AG04450 (cell line): ENCODE results near the gene MACROD2. TPM values are rescaled to one million over a fixed set of nuclear protein-coding genes. Genes with fewer than 3 reads are reported as not detected.

Source experiments
- CTCF ChIA-PET: fragments of 300-600, 350-600 bp; formaldehyde crosslinking; extraction: SDS; loops from one replicate; lab custom pipeline; 2022; ENCODE audit warnings: antibody characterized with exemption, inconsistent platforms; lab: Charles Lee
- POLR2A ChIA-PET: fragments of 350-600 bp; formaldehyde crosslinking; extraction: SDS; loops from one replicate; lab custom pipeline; 2021; ENCODE audit warnings: antibody characterized with exemption, inconsistent platforms; lab: Yijun Ruan, JAX
- DNase-seq: peaks from one replicate; pipeline ENCODE4 v3.0.0-alpha.2; 2011; ENCODE audit warnings: low read depth, low spot score
- H3K27ac ChIP-seq: one replicate; pipeline ENCODE4 v1.5.1; 2012; ENCODE audit warnings: low read depth, low read length, control low read depth
- H3K27me3 ChIP-seq: one replicate; pipeline ENCODE4 v1.6.0; 2012; ENCODE audit warnings: low read length; ENCODE audit not compliant: control insufficient read depth, insufficient read depth
- H3K4me3 ChIP-seq: 2 replicates; pipeline ENCODE4 v1.5.1; 2011; ENCODE audit warnings: mild to moderate bottlenecking, low read depth, low read length, control low read depth
- H3K9me3 ChIP-seq: 2 replicates; pipeline ENCODE4 v1.5.1; 2012; ENCODE audit warnings: low read length; ENCODE audit not compliant: control insufficient read depth, insufficient read depth
- CTCF ChIP-seq: IDR thresholded peaks from 2 replicates; pipeline ENCODE4 v1.5.1; 2011; ENCODE audit warnings: low read depth, low read length, control low read depth, inconsistent platforms
- polyA plus RNA-seq: library from polyadenylated mRNA; depleted of rRNA; stranded (reverse); fragments of >200 nt; gene quantifications from 2 replicates; pipeline ENCODE4 v1.2.3, GENCODE V29; 2011

MACROD2 gene
- polyA plus RNA-seq, 1 experiment: 0.02 TPM

- Histone ChIP-seq H3K27me3 (no peaks in the 10 kb centered on the region), H3K9me3 (peaks cover 5% of the 10 kb centered on the region), H3K4me3 (no peak overlapping the region), H3K27ac (no peak overlapping the region)
- TF ChIP-seq CTCF: no peak
- POLR2A ChIA-PET: no interaction called here
- CTCF ChIA-PET: no interaction called here
- DNase-seq: no peak
These were observed 1175.7 kb downstream of the MACROD2 start for GRCh38 chr20:15171016-15171415.

GRCh38 chr20:15176929-15177328 lies 1181.6 kb downstream of the MACROD2 start:
- POLR2A ChIA-PET: no interaction called here
- CTCF ChIA-PET: interaction anchor here (0.7 kb wide), 1 partner anchor 753 kb away, joined by 3 read pairs; no protein-coding TSS in a partner anchor
- no peak for DNase-seq
- H3K27ac ChIP-seq: no peak overlapping the region
- H3K4me3 ChIP-seq: no peak overlapping the region
- no peak for TF ChIP-seq CTCF
- H3K9me3 ChIP-seq: peaks cover 14% of the 10 kb centered on the region
- H3K27me3 ChIP-seq: no peaks in the 10 kb centered on the region

GRCh38 chr20:15178581-15178980 lies 1183.3 kb downstream of the MACROD2 start:
- TF ChIP-seq CTCF: no peak
- no peak for DNase-seq
- no peak overlapping the region for H3K4me3 ChIP-seq
- ChIA-PET POLR2A (no interaction called here), CTCF (no interaction called here)
- H3K27ac ChIP-seq: no peak overlapping the region
- H3K9me3 ChIP-seq: peaks cover 14% of the 10 kb centered on the region
- H3K27me3 ChIP-seq: no peaks in the 10 kb centered on the region

GRCh38 chr20:15179381-15179780 lies 1184.1 kb downstream of the MACROD2 start:
- POLR2A ChIA-PET: no interaction called here
- no peak overlapping the region for H3K27ac ChIP-seq
- no peak overlapping the region for H3K4me3 ChIP-seq
- no peaks in the 10 kb centered on the region for H3K27me3 ChIP-seq
- no peak for TF ChIP-seq CTCF
- no peak for DNase-seq
- CTCF ChIA-PET: interaction anchor here (0.6 to 0.7 kb wide), 2 partner anchors 41 to 1277 kb away, joined by 3 to 9 read pairs; no protein-coding TSS in a partner anchor
- H3K9me3 ChIP-seq: peaks cover 14% of the 10 kb centered on the region

DNA sequence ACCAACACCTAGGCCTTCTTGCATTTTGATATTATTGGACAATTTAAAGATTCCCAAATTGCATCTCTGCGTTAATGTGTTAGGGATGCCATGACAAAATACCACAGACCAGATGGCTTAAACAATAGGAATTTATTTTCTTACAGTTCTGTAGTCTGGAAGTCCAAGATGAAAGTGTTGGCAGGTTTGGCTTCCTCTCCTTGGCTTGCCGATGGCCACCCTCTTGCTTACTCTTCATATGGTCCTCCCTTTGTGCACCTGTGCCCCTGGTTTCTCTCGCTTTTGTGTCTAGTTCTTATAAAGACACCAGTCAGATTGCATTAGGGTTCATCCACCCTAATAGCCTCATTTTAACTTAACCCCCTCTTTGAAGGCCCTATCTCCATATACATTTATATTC lies 1184.5 kb downstream of the MACROD2 start:
- Histone ChIP-seq H3K9me3 (peaks cover 14% of the 10 kb centered on the region), H3K27ac (no peak overlapping the region), H3K27me3 (no peaks in the 10 kb centered on the region), H3K4me3 (no peak overlapping the region)
- TF ChIP-seq CTCF: no peak
- DNase-seq: no peak
- ChIA-PET CTCF (interaction anchor here (0.6 to 0.7 kb wide), 2 partner anchors 40 to 1277 kb away, joined by 3 to 9 read pairs; no protein-coding TSS in a partner anchor), POLR2A (no interaction called here)
